Measurements from ENCODE around the gene AATF.

The AATF gene

GRCh38 chr17:36937959-36938565, 10.7 kb upstream of the AATF start:
- DNase-seq (ENCODE audit: extremely low read depth, low read depth) = no peak
- H3K4me3 ChIP-seq (replicated peaks; ENCODE audit: low read depth, low read length) = no peak overlapping the region

GRCh38 chr17:36938566-36939051, 10.1 kb upstream of the AATF start:
- H3K4me3 ChIP-seq (replicated peaks; ENCODE audit: low read depth, low read length) = no peak overlapping the region
- no peak for TF ChIP-seq CTCF (IDR thresholded peaks at IDR 0.05; ENCODE audit: low read depth, low read length, missing control alignments)
- no peak for DNase-seq (ENCODE audit: extremely low read depth, low read depth)

More at GRCh38 chr17:36937959-36938565, 10.7 kb upstream of the AATF start:
- TF ChIP-seq CTCF (IDR thresholded peaks at IDR 0.05; ENCODE audit: low read depth, low read length, missing control alignments) = no peak

- TF ChIP-seq CTCF (IDR thresholded peaks at IDR 0.05; ENCODE audit: low read depth, low read length, missing control alignments) = no peak
- DNase-seq (ENCODE audit: extremely low read depth, low read depth) = no peak
- no peak overlapping the region for H3K4me3 ChIP-seq (replicated peaks; ENCODE audit: low read depth, low read length)
These were observed 9.5 kb upstream of the AATF start for GRCh38 chr17:36939052-36939801.

GRCh38 chr17:36939802-36940312, 8.9 kb upstream of the AATF start:
- H3K4me3 ChIP-seq (replicated peaks; ENCODE audit: low read depth, low read length) = no peak overlapping the region
- no peak for DNase-seq (ENCODE audit: extremely low read depth, low read depth)
- no peak for TF ChIP-seq CTCF (IDR thresholded peaks at IDR 0.05; ENCODE audit: low read depth, low read length, missing control alignments)

- H3K4me3 ChIP-seq (replicated peaks; ENCODE audit: low read depth, low read length) = no peak overlapping the region
- TF ChIP-seq CTCF (IDR thresholded peaks at IDR 0.05; ENCODE audit: low read depth, low read length, missing control alignments) = no peak
- DNase-seq (ENCODE audit: extremely low read depth, low read depth) = no peak
These were observed 8.2 kb upstream of the AATF start for GRCh38 chr17:36940313-36941264.

GRCh38 chr17:36941265-36942010, 7.3 kb upstream of the AATF start:
- H3K4me3 ChIP-seq (replicated peaks; ENCODE audit: low read depth, low read length) = no peak overlapping the region
- TF ChIP-seq CTCF (IDR thresholded peaks at IDR 0.05; ENCODE audit: low read depth, low read length, missing control alignments) = no peak
- no peak for DNase-seq (ENCODE audit: extremely low read depth, low read depth)

Measured in HFF-Myc (cell line).